Neutrophil (primary cell): ENCODE measurements around the gene NAALADL2.

Source experiments
- H3K27ac ChIP-seq: fragments of 200-600 bp; sonication (generic); 2 replicates; pipeline ENCODE4 v1.5.1; 2016; ENCODE audit warnings: mild to moderate bottlenecking, moderate library complexity
- H3K27me3 ChIP-seq: fragments of 200-600 bp; sonication (generic); 2 replicates; pipeline ENCODE4 v1.6.0; 2016; ENCODE audit warnings: mild to moderate bottlenecking
- H3K36me3 ChIP-seq: fragments of 200-600 bp; sonication (generic); 2 replicates; pipeline ENCODE4 v1.5.1; 2017
- H3K4me1 ChIP-seq, 2 experiments: fragments of 200-600 bp in 1 of 2; sonication (generic) in 1 of 2; 1 replicate in 1 of 2; 2 replicates in 1 of 2; pipeline versions ENCODE4 v1.5.1 to v1.6.1; 2013 to 2016; ENCODE audit warnings: low read depth in 1 of 2, low read length in 1 of 2, mild to moderate bottlenecking in 1 of 2, moderate library complexity in 1 of 2; ENCODE audit not compliant: control insufficient read depth in 1 of 2, insufficient read depth in 1 of 2
- H3K4me3 ChIP-seq, 2 experiments: fragments of 200-600 bp in 1 of 2; sonication (generic) in 1 of 2; 1 replicate in 1 of 2; 2 replicates in 1 of 2; pipeline ENCODE4 v1.5.1; 2013 to 2016; ENCODE audit warnings: low read depth in 1 of 2, low read length in 1 of 2, mild to moderate bottlenecking in 1 of 2, moderate library complexity in 1 of 2
- H3K9me3 ChIP-seq: fragments of 200-600 bp; sonication (generic); 2 replicates; pipeline ENCODE4 v1.5.1; 2016
- CTCF ChIP-seq: fragments of 200-600 bp; sonication (generic); IDR thresholded peaks from 2 replicates; pipeline ENCODE4 v1.5.1; 2016; ENCODE audit warnings: antibody characterized with exemption

The NAALADL2 gene

DNA sequence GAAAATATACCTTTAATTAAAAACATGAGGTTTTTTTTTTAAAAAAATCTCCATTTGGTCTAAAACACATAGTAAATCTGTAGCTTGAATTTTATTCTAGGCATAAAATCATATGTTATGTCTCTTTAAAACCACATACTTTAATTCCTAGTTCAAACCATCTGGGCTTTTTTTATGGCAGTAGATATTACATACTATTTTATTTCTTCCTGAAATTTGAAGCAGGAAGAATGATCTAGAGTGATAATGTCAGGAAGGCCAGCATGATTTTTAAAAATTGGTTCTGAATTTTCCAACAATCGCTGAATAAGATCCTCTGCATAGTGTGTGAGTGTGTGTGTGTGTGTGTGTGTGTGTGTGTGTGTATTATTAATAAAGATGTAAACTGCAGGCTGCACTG, 420.3 kb downstream of the NAALADL2 start:
- Histone ChIP-seq H3K4me3 (no peak overlapping the region), H3K9me3 (no peaks in the 10 kb centered on the region), H3K36me3 (no peaks in the 10 kb centered on the region), H3K27ac (no peak overlapping the region), H3K4me1 (no peaks in the 10 kb centered on the region), H3K27me3 (no peaks in the 10 kb centered on the region)
- TF ChIP-seq CTCF: no peak

DNA sequence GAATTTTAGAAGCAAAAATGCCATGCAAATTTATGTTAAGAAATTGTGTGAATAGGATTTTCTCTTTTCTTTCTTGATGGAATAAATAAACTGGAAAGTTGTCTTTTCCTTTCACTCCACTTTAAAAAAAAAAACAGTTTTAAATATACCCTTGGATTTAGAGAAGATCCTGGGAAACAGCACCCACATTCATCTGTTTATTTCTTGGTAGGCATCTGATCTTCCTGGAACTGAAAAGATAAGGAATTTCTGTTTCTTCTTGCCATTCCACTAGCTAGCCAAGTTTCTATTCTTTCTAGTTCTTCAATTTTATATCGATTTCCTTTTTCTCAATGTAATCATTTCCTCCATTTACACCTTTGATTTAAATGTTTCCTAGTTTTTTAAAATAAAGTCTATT, 420.8 kb downstream of the NAALADL2 start:
- Histone ChIP-seq H3K27ac (no peak overlapping the region), H3K4me1 (no peaks in the 10 kb centered on the region), H3K4me3 (no peak overlapping the region), H3K27me3 (no peaks in the 10 kb centered on the region), H3K9me3 (no peaks in the 10 kb centered on the region), H3K36me3 (no peaks in the 10 kb centered on the region)
- TF ChIP-seq CTCF: no peak

DNA sequence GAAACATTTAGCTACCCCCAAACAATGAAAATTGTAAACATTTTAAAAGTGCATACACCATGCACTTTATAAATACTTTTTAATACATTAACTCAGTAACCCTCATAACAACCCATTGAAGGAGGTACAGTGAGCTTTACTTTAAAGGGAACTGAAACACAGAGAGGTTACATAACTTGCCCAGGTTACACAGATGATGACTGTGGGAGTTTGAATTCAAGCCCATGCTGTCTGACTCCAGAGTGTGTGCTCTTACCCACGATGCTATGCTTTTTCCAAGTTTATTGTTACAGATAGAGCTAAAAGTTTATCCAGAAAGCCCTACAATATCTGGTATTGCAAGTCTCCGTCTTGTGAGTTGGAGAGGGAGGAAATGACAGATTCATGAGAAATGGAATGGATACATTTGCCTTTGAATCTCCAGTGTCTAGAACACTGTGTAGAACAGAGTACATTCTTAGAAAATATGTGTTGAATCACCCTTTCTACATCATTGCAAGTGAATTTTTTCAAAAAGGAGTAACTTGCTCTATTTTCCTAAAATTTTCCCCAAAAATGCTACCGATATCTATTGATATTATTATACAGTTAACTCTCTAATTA, 428.3 kb downstream of the NAALADL2 start:
- Histone ChIP-seq H3K9me3 (no peaks in the 10 kb centered on the region), H3K27ac (no peak overlapping the region), H3K4me3 (no peak overlapping the region), H3K36me3 (no peaks in the 10 kb centered on the region), H3K4me1 (no peaks in the 10 kb centered on the region), H3K27me3 (no peaks in the 10 kb centered on the region)
- TF ChIP-seq CTCF: no peak

GRCh38 chr3:175288621-175289020, 429.5 kb downstream of the NAALADL2 start:
- no peaks in the 10 kb centered on the region for H3K9me3 ChIP-seq
- no peaks in the 10 kb centered on the region for H3K27me3 ChIP-seq
- H3K4me1 ChIP-seq: no peaks in the 10 kb centered on the region
- H3K27ac ChIP-seq: no peak overlapping the region
- no peak overlapping the region for H3K4me3 ChIP-seq
- TF ChIP-seq CTCF: no peak
- no peaks in the 10 kb centered on the region for H3K36me3 ChIP-seq

DNA sequence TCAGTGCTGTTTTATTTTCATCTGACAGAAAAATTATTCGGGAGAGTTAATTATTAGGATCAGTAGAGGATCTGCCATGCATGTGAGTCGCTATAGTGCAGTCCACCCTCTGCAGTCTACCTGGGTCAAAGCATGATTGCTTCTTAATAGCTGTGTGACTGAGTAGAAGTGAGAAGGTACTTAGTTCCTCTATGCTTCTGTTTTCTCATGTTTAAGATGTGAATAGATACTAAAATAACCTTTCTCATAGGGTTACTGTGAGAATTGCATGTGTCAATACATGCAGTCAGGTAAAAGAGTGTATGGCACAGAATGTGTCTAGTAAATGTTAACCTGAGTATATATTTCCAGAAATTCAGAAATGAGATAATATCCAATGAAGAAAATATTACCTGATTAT, 435.7 kb downstream of the NAALADL2 start:
- Histone ChIP-seq H3K4me1 (no peaks in the 10 kb centered on the region), H3K27me3 (no peaks in the 10 kb centered on the region), H3K4me3 (no peak overlapping the region), H3K27ac (no peak overlapping the region), H3K9me3 (no peaks in the 10 kb centered on the region), H3K36me3 (no peaks in the 10 kb centered on the region)
- no peak for TF ChIP-seq CTCF
